Heart left ventricle (tissue), 16 donors: ENCODE data around the gene ETNK1. TPM values are rescaled to one million over a fixed set of nuclear protein-coding genes. Genes with fewer than 3 reads are reported as not detected.
"Not testable (repeated sequence)": the region's sequence is repeated elsewhere in the genome, so short reads cannot be mapped to it uniquely, and the experiment has no call there.

ENCODE experiments used
- ATAC-seq, 4 donors: fragments of 200-7000 bp; cut with Tn5 transposase; one replicate each; pipeline ENCODE4 v1.9.1; 2020 to 2022; ENCODE audit warnings: moderate library complexity in 4 of 4, mild to moderate bottlenecking in 3 of 4, moderate number of reproducible peaks in 1 of 4
- DNase-seq, 5 donors: peaks; one replicate each; pipeline ENCODE4 v3.0.0-alpha.2; 2020
- H3K27ac ChIP-seq, 12 donors: fragments of 200-600 bp; sonication (generic) in 4 of 12; one replicate each; pipeline versions ENCODE4 v1.5.0 to v1.8.0; 2016 to 2022; ENCODE audit warnings: mild to moderate bottlenecking in 2 of 12
- H3K27me3 ChIP-seq, 9 donors: fragments of 200-600 bp; sonication (generic) in 2 of 9; one replicate each; pipeline versions ENCODE4 v1.5.1 to v1.8.0; 2016 to 2022; ENCODE audit warnings: mild to moderate bottlenecking in 3 of 9
- H3K36me3 ChIP-seq, 9 donors: fragments of 200-600 bp; sonication (generic) in 2 of 9; one replicate each; pipeline versions ENCODE4 v1.5.0 to v1.8.0; 2018 to 2022; ENCODE audit warnings: mild to moderate bottlenecking in 2 of 9
- H3K4me1 ChIP-seq, 12 donors: fragments of 200-600 bp; sonication (generic) in 4 of 12; one replicate each; pipeline versions ENCODE4 v1.5.0 to v1.8.0; 2016 to 2022; ENCODE audit warnings: mild to moderate bottlenecking in 3 of 12
- H3K4me3 ChIP-seq, 12 donors: fragments of 200-600 bp; sonication (generic) in 4 of 12; one replicate each; pipeline versions ENCODE4 v1.5.0 to v1.8.0; 2017 to 2022; ENCODE audit warnings: mild to moderate bottlenecking in 9 of 12, moderate library complexity in 4 of 12
- H3K9me3 ChIP-seq, 12 donors: fragments of 200-600 bp; sonication (generic) in 4 of 12; one replicate each; pipeline versions ENCODE4 v1.5.0 to v1.8.0; 2016 to 2022; ENCODE audit warnings: mild to moderate bottlenecking in 1 of 12
- CTCF ChIP-seq, 12 donors: fragments of 200-600 bp; sonication (generic) in 4 of 12; IDR thresholded peaks; one replicate each; pipeline versions ENCODE4 v1.5.0 to v1.8.0; 2018 to 2022; ENCODE audit warnings: antibody characterized with exemption in 12 of 12, mild to moderate bottlenecking in 5 of 12
- POLR2A ChIP-seq, 2 donors: fragments of 450-650 bp; IDR thresholded peaks; one replicate each; pipeline ENCODE4 v1.6.1; 2017; ENCODE audit warnings: antibody characterized with exemption in 2 of 2, mild to moderate bottlenecking in 2 of 2, moderate library complexity in 2 of 2
- WGBS, 4 donors: extraction: QIAGEN DNeasy Blood & Tissue Kit in 2 of 4; methylation state at CpG; one replicate each; pipeline versions ENCODE4 v1.1.5 to v1.1.7; 2013 to 2018; 5-methylcytosine and 5-hydroxymethylcytosine counted together
- intact Hi-C, 10 donors: fragments of 100-400 bp; cut with DNase I; formaldehyde crosslinking; loops; one replicate each; pipeline versions ENCODE4 v1.11.1 to v1.14.2; 2022
- polyA plus RNA-seq, 2 donors: library from polyadenylated mRNA; stranded (reverse); fragments of 200-250 nt; gene quantifications; one replicate each; pipeline ENCODE4 v1.2.3, GENCODE V29; 2013
- total RNA-seq, 9 donors: library from RNA; depleted of rRNA in 2 of 9; stranded (reverse); fragments of >200 nt in 2 of 9; fragmentation: NEBNext Ultra II Directional in 3 of 9; extraction: Animal tissue kit (Norgen Biotek cat#: 25700) in 3 of 9; gene quantifications; one replicate each; pipeline versions ENCODE4 v1.1.0 to v1.2.4, GENCODE V29; 2016 to 2023
- donor health status: ischemic (EF 13 %, LVEDD 7.1; RV severe dilation, severe dysfunction).
- donor health status: healthy with polysubstance abuse.
- donor health status: DM: no; HTN: yes; CAD: no.
- donor health status: DM: no; HTN: no; CAD: no.
- donor health status: ischemic (EF 25% LVEDD 6.9; RV normal size, moderate dysfunction).
- donor health status: ischemic (EF 25% LVEDD 5.7; RV mildly dilated, moderate dysfunction).
- donor health status: healthy.
- donor health status: DM: yes; HTN: yes; CAD: no.
- donor health status: ischemic (EF 35%, LVEDD 5.7; RV mildly dilated, moderate dysfunction).
- donor health status: nonischemic (EF 11% LVEDD 7.7; RV severe dilation, severe dysfunction).
- donor health status: DM: yes; HTN: yes; CAD: no.
- donor health status: PGD.
- donor health status: ischemic (EF 29% LVEDD 5.4; RV normal size, mild dysfunction).
- donor health status: nonischemic (EF 23%, LVEDD 6.1; RV moderate dilation, normal function).

Gene ETNK1
- total and polyA plus RNA-seq, 11 donors, result 8.3 to 40.9 (median 14.6) TPM

DNA sequence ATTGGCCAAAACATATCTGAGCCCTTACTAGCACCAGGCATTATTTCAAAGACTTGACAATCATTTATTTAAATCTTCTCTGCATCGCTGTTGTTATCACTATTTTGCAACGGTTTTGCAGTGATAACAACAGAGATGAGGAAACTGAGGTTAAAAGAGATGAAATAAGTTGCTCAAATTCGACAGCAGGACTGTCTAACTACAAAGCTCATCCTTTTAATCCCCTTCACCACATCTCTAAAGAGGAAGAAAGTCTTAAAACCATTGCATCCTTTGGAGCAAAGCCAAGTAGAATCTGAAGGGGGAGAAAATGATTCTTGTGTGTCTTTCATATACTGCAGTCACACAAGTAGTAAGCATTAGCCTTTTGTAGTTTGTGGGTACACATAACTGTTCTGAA lies 14.8 kb upstream of the ETNK1 start:
- DNase-seq (no peak), ATAC-seq (no peak)
- Histone ChIP-seq H3K4me3 (no peak overlapping the region), H3K4me1 (no peaks in the 10 kb centered on the region), H3K9me3 (peaks cover 0 to 21% (median 7%) of the 10 kb centered on the region in 12 donors), H3K27me3 (no peaks in the 10 kb centered on the region), H3K36me3 (no peaks in the 10 kb centered on the region), H3K27ac (no peak overlapping the region)
- 48 to 52% (median 51%) methylated on average over 3 of the region's 3 CpGs for WGBS, 4 donors
- TF ChIP-seq POLR2A (IDR thresholded peaks at IDR 0.05) (no peak), CTCF (IDR thresholded peaks at IDR 0.05) (no peak)
- intact Hi-C loops, result no loop called here

DNA sequence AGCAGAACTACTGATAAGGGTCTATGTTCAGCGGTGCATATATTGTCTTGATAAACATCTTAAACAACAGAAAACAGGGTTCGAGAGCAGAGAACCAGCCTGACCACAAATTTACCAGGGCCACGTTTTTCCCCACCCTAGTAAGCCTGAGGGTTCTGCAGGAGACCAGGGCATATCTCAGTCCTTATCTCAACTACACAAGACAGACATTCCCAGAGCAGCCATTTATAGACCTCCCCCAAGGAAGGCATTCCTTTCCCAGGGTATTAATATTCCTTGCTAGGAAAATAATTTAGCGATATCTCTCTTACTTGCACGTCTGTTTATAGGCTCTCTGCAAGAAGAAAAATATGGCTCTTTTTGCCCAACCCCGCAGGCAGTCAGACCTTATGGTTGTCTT lies 12.1 kb upstream of the ETNK1 start:
- DNase-seq, H3K36me3 ChIP-seq, ATAC-seq, intact Hi-C loops, H3K4me1 ChIP-seq, H3K4me3 ChIP-seq, H3K27ac ChIP-seq, H3K27me3 ChIP-seq: not testable (repeated sequence)
- WGBS, 4 donors, result 62 to 81% (median 76%) methylated on average over 6 of the region's 6 CpGs
- peaks cover 0 to 36% (median 10%) of the 10 kb centered on the region in 12 donors for H3K9me3 ChIP-seq

DNA sequence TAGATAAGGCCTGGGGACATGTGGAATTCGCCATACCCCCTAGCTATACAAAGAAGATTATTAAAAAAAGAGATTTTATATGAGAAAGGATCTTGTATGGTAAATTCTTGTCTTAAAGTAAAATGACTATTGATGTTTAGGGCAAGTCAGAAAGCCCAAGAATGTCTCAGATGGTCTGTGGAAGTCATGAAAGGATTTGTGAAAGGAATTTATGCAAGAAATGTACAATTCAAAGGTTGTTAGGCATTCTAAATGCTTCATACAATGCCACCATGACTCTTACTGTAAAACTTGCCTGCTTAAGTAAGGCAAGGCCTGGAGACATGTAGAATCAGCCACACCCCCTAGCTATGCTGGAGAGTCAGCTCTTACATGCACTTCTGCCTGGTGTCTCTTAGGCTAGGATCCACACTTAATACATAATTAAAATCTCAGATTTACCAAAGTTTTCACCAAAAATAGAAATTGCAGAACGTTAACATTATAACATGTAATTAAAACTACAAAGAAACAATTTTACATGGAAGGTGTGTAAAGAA lies 8.9 kb upstream of the ETNK1 start:
- Histone ChIP-seq H3K4me3 (no peak overlapping the region), H3K27me3 (no peaks in the 10 kb centered on the region), H3K36me3 (no peaks in the 10 kb centered on the region), H3K9me3 (peaks cover 0 to 39% (median 10%) of the 10 kb centered on the region in 12 donors), H3K4me1 (no peaks in the 10 kb centered on the region), H3K27ac (no peak overlapping the region)
- no peak for TF ChIP-seq CTCF (IDR thresholded peaks at IDR 0.05)
- no peak for DNase-seq
- intact Hi-C loops, result loop anchor here in 1 of 10 donors (5.0 kb wide), 1 partner anchor 54 kb away; no protein-coding TSS in a partner anchor
- ATAC-seq, result no peak
- WGBS, 4 donors, result 76 to 84% (median 79%) methylated on average over 2 of the region's 2 CpGs

DNA sequence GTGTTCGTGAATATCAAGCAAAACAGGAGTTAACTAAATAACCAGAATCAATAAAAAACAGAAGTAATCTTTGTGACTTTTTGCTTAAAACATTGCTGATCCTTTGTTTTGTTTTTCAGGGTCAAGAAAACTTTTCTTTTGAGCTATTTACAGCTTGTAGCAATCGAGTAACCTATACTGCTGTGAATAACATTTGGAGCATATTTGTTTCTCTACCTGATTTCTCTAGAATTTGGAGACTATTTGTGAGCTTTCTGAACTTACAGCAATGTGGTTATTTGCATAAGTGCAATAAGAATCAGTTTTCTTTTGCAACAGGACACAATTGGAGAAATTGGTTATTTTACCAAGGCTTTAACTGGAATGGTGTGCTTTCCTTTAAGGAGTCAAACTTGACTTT lies 7.3 kb upstream of the ETNK1 start:
- ATAC-seq, result no peak
- no peak for DNase-seq
- H3K9me3 ChIP-seq, result peaks cover 0 to 31% (median 7%) of the 10 kb centered on the region in 12 donors
- WGBS, 4 donors, result 84 to 89% (median 85%) methylated on average over 2 of the region's 2 CpGs
- TF ChIP-seq CTCF (IDR thresholded peaks at IDR 0.05), result no peak
- no peak for TF ChIP-seq POLR2A (IDR thresholded peaks at IDR 0.05)
- H3K27me3 ChIP-seq, result no peaks in the 10 kb centered on the region
- intact Hi-C loops, result loop anchor here in 1 of 10 donors (5.0 kb wide), 1 partner anchor 55 kb away; no protein-coding TSS in a partner anchor
- no peaks in the 10 kb centered on the region for H3K36me3 ChIP-seq
- no peaks in the 10 kb centered on the region for H3K4me1 ChIP-seq
- no peak overlapping the region for H3K4me3 ChIP-seq
- H3K27ac ChIP-seq, result no peak overlapping the region

DNA sequence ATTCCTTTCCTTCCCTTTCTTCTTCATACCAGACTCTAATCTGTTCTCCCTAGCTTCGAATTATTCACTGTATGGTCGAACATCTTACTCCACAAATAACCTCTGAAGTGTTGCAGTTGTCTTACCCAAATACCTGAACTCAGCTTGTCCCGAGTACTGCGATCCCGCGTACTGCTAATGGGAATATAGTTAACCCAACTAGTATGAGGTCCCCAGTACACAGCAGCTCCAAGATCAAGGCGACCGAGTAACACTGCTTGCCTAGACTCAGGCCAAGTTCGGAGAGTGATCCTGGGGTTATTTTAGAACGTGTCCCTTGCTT lies 462 bp upstream of the ETNK1 start:
- 17 to 36% (median 22%) methylated on average over 10 of the region's 10 CpGs for WGBS, 4 donors
- intact Hi-C loops, result loop anchor here in 7 of 10 donors (1.0 to 5.0 kb wide), 3 partner anchors 80 to 82 kb away; partner anchors contain the start of gene C2CD5 (in 7 of the 7)
- H3K4me1 ChIP-seq, result peaks cover 0 to 38% (median 30%) of the 10 kb centered on the region in 12 donors

More for the DNA sequence above, 462 bp upstream of the ETNK1 start:
- H3K27me3 ChIP-seq, result no peaks in the 10 kb centered on the region
- H3K4me3 ChIP-seq, result peak overlapping the region; percentile 63 to 95 (median 87)
- peak overlapping the region; percentile 89 to 98 (median 96) for H3K27ac ChIP-seq
- H3K36me3 ChIP-seq, result no peaks in the 10 kb centered on the region
- ATAC-seq (peak; percentile 39 to 61 (median 55)), DNase-seq (no peak)
- TF ChIP-seq POLR2A (IDR thresholded peaks at IDR 0.05) (no peak), CTCF (IDR thresholded peaks at IDR 0.05) (no peak)
- H3K9me3 ChIP-seq, result no peaks in the 10 kb centered on the region
